Testis (tissue), 3 donors: ENCODE results near the gene HRK. TPM values are rescaled to one million over a fixed set of nuclear protein-coding genes. Genes with fewer than 3 reads are reported as not detected.

Experiments used
- DNase-seq: peaks from one replicate; pipeline ENCODE4 v3.0.0-alpha.2; 2019
- H3K27ac ChIP-seq, 2 donors: fragments of 200-600 bp; sonication (generic); one replicate each; pipeline ENCODE4 v1.5.1; 2019
- H3K27me3 ChIP-seq: fragments of 200-600 bp; sonication (generic); one replicate; pipeline ENCODE4 v1.5.1; 2019
- H3K36me3 ChIP-seq: fragments of 200-600 bp; sonication (generic); one replicate; pipeline ENCODE4 v1.5.1; 2017; ENCODE audit warnings: low read depth; ENCODE audit errors: missing control alignments
- H3K4me1 ChIP-seq: fragments of 200-600 bp; sonication (generic); one replicate; pipeline ENCODE4 v1.5.1; 2019
- H3K4me3 ChIP-seq, 2 donors: fragments of 200-600 bp; sonication (generic); one replicate each; pipeline ENCODE4 v1.5.1; 2017 to 2019
- H3K9me3 ChIP-seq: fragments of 200-600 bp; sonication (generic); one replicate; pipeline ENCODE4 v1.5.1; 2017
- POLR2A ChIP-seq: fragments of 450-650 bp; IDR thresholded peaks from one replicate; pipeline ENCODE4 v1.6.1; 2017; ENCODE audit warnings: antibody characterized with exemption, mild to moderate bottlenecking, moderate library complexity
- WGBS, 2 donors: methylation state at CpG; one replicate each; pipeline ENCODE4 v1.1.5; 2018; 5-methylcytosine and 5-hydroxymethylcytosine counted together
- intact Hi-C: fragments of 100-400 bp; cut with DNase I; formaldehyde crosslinking; loops from one replicate; pipeline ENCODE4 v1.15.1; 2023; ENCODE audit warnings: low total_unique reads
- polyA plus RNA-seq: library from polyadenylated mRNA; stranded (reverse); fragments of 350-450 nt; fragmentation: Illumina TruSeq; extraction: RNeasy Lipid Tissue Mini Kit (QIAGEN cat#74804); gene quantifications from one replicate; pipeline ENCODE4 v1.2.3, GENCODE V29; 2014; ENCODE audit warnings: low read depth, low replicate concordance; ENCODE audit not compliant: insufficient read depth
- total RNA-seq, 2 donors: library from RNA; depleted of rRNA; stranded (reverse); fragments of >200 nt; gene quantifications; one replicate each; pipeline ENCODE4 v1.2.3, GENCODE V29; 2016
- TF ChIP-seq, protein P1 (sequence below), 3 experiments: fragments of 450-650 bp in 2 of 3; fragments of 200-600 bp in 1 of 3; sonication (generic) in 1 of 3; IDR thresholded peaks; one replicate each; pipeline ENCODE4 v1.5.1; 2016 to 2019; ENCODE audit warnings: antibody characterized with exemption in 3 of 3, mild to moderate bottlenecking in 2 of 3, moderate library complexity in 1 of 3

HRK gene
- total and polyA plus RNA-seq, 3 donors from 2014 or later = 0.57 to 2.5 (median 1.4) TPM

DNA sequence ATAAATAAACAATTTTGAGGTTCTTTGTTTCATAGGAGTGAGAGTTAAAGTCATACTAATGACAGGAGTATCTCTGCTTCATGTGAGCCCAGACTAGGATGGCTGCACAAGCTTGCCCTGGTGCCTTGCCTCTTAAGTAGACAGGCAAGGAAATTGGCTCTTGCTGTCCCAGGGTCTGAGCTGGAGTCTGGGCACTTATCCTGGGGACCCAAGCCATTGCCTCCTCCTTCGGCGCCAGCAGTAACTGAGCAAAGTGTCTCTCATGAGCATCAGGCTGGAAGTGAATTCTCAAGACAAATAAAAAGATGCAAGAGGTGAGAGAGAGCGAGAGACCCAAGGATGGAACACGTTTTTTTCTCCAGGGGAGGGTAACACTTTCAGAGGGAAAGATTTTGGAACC lies 22.6 kb upstream of the HRK start:
- 74 to 86% methylated on average over 4 of the region's 4 CpGs for WGBS, 2 donors
- intact Hi-C loops = no loop called here

GRCh38 chr12:116901612-116902011 lies 20.4 kb upstream of the HRK start:
- DNase-seq = no peak
- no peak overlapping the region for H3K27ac ChIP-seq
- TF ChIP-seq, protein P1, sequence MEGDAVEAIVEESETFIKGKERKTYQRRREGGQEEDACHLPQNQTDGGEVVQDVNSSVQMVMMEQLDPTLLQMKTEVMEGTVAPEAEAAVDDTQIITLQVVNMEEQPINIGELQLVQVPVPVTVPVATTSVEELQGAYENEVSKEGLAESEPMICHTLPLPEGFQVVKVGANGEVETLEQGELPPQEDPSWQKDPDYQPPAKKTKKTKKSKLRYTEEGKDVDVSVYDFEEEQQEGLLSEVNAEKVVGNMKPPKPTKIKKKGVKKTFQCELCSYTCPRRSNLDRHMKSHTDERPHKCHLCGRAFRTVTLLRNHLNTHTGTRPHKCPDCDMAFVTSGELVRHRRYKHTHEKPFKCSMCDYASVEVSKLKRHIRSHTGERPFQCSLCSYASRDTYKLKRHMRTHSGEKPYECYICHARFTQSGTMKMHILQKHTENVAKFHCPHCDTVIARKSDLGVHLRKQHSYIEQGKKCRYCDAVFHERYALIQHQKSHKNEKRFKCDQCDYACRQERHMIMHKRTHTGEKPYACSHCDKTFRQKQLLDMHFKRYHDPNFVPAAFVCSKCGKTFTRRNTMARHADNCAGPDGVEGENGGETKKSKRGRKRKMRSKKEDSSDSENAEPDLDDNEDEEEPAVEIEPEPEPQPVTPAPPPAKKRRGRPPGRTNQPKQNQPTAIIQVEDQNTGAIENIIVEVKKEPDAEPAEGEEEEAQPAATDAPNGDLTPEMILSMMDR (IDR thresholded peaks at IDR 0.05) = no peak
- TF ChIP-seq POLR2A = no peak
- WGBS, 2 donors = 78 to 88% methylated on average over 2 of the region's 2 CpGs
- no peaks in the 10 kb centered on the region for H3K4me1 ChIP-seq
- H3K36me3 ChIP-seq = no peaks in the 10 kb centered on the region
- intact Hi-C loops = no loop called here
- H3K4me3 ChIP-seq = no peak overlapping the region
- H3K9me3 ChIP-seq = no peaks in the 10 kb centered on the region
- H3K27me3 ChIP-seq = no peaks in the 10 kb centered on the region

More for the DNA sequence above, 22.6 kb upstream of the HRK start:
- Histone ChIP-seq H3K4me1 (no peaks in the 10 kb centered on the region), H3K4me3 (no peak overlapping the region), H3K27me3 (no peaks in the 10 kb centered on the region), H3K36me3 (no peaks in the 10 kb centered on the region), H3K27ac (no peak overlapping the region), H3K9me3 (no peaks in the 10 kb centered on the region)
- TF ChIP-seq POLR2A = no peak
- TF ChIP-seq, protein P1 (IDR thresholded peaks at IDR 0.05) = no peak
- no peak for DNase-seq

GRCh38 chr12:116898669-116899068 lies 17.4 kb upstream of the HRK start:
- DNase-seq = no peak
- Histone ChIP-seq H3K9me3 (no peaks in the 10 kb centered on the region), H3K27me3 (no peaks in the 10 kb centered on the region), H3K27ac (no peak overlapping the region), H3K36me3 (no peaks in the 10 kb centered on the region), H3K4me1 (no peaks in the 10 kb centered on the region), H3K4me3 (no peak overlapping the region)
- intact Hi-C loops = no loop called here
- TF ChIP-seq, protein P1 (IDR thresholded peaks at IDR 0.05) = no peak
- no peak for TF ChIP-seq POLR2A
- 66 to 88% methylated on average over 3 of the region's 3 CpGs for WGBS, 2 donors

DNA sequence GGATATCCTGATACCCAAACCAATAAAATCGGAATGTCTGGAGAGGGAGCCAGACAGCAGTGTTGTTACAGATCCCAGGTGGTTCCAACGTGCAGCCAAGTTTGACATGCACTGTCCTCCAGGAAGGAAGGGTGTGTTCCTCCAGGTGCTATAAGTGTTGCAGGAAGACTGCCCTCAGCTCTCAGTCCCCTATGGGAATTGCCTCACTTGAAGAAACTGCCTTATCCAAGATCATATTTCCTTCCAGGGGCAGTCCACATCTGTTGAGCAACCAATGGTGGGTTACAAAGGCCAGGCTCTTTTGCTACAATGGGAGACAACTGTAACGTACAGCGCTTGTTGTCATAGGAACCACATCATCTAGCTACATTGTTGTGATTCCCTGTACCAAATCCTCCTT lies 16.2 kb upstream of the HRK start:
- DNase-seq = no peak
- H3K9me3 ChIP-seq = no peaks in the 10 kb centered on the region
- no peaks in the 10 kb centered on the region for H3K4me1 ChIP-seq
- intact Hi-C loops = no loop called here
- no peak for TF ChIP-seq POLR2A
- TF ChIP-seq, protein P1 (IDR thresholded peaks at IDR 0.05) = no peak
- WGBS, 2 donors = 70 to 74% methylated on average over 4 of the region's 4 CpGs
- H3K27me3 ChIP-seq = no peaks in the 10 kb centered on the region
- H3K4me3 ChIP-seq = no peak overlapping the region
- no peak overlapping the region for H3K27ac ChIP-seq
- H3K36me3 ChIP-seq = no peaks in the 10 kb centered on the region

GRCh38 chr12:116896411-116896924 lies 15.2 kb upstream of the HRK start:
- no peak for DNase-seq
- WGBS, 2 donors = 71 to 79% methylated on average over 7 of the region's 7 CpGs
- no peak for TF ChIP-seq POLR2A
- TF ChIP-seq, protein P1 (IDR thresholded peaks at IDR 0.05) = no peak
- H3K9me3 ChIP-seq = no peaks in the 10 kb centered on the region
- no peak overlapping the region for H3K27ac ChIP-seq
- intact Hi-C loops = no loop called here
- H3K4me1 ChIP-seq = no peaks in the 10 kb centered on the region
- H3K36me3 ChIP-seq = no peaks in the 10 kb centered on the region
- no peaks in the 10 kb centered on the region for H3K27me3 ChIP-seq
- no peak overlapping the region for H3K4me3 ChIP-seq
